Measurements from ENCODE around the gene SRCAP.

The SRCAP gene

DNA sequence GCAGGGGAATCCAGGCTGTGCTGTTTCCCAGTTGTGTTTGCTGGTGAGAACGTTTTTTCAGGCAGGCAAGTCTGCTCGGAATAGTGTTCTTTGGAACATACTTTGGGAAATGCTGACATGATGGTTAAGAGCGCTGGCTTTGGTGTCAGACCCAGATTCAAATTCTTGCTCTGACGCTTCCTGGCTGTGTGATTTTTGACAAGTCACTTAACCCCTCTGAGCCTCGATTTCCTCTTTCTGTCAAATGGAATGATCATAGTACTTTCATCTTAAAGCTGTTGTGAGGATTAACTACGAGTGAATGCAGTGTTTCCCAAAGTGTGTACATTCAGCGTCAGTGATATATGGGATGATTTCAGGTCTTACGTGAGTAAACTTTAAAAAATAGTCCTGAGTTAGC is 35.9 kb upstream of the SRCAP start:
- H3K79me1 ChIP-seq (ENCODE audit: low read length) = peaks cover 7% of the 10 kb centered on the region
- H2BK120ac ChIP-seq (ENCODE audit: low read depth, low read length) = no peak overlapping the region
- no peak overlapping the region for H3K4me2 ChIP-seq (ENCODE audit: low read length)
- peaks cover 3% of the 10 kb centered on the region for H3K4me1 ChIP-seq (ENCODE audit: control insufficient read depth, low read depth, low read length)
- no peak overlapping the region for H3K23ac ChIP-seq (ENCODE audit: low read length)
- H3K36me3 ChIP-seq (ENCODE audit: control insufficient read depth, insufficient read depth, low read length) = peaks cover 13% of the 10 kb centered on the region
- WGBS (ENCODE audit: extremely low coverage, insufficient coverage, low lambda C conversion rate) = no CpG with 5 or more reads among the region's 8 CpGs
- H3K27me3 ChIP-seq (ENCODE audit: insufficient read depth, low read length, poor library complexity) = no peaks in the 10 kb centered on the region
- no peak overlapping the region for H3K56ac ChIP-seq (ENCODE audit: low read length)
- H2AK5ac ChIP-seq (ENCODE audit: low read length) = no peak overlapping the region
- no peak overlapping the region for H3K27ac ChIP-seq (ENCODE audit: low read depth, low read length)
- H3K9ac ChIP-seq (ENCODE audit: low read length) = no peak overlapping the region
- H4K8ac ChIP-seq (ENCODE audit: low read depth, low read length) = no peak overlapping the region
- no peak overlapping the region for H2BK15ac ChIP-seq (replicated peaks; ENCODE audit: low read depth)
- DNase-seq = no peak
- no peak overlapping the region for H3K4me3 ChIP-seq (ENCODE audit: low read length)
- no peaks in the 10 kb centered on the region for H3K79me2 ChIP-seq (ENCODE audit: control insufficient read depth, insufficient read depth, low read length)
- no peak overlapping the region for H2BK5ac ChIP-seq (ENCODE audit: low read length)
- H4K5ac ChIP-seq (ENCODE audit: low read length) = no peak overlapping the region
- no peak overlapping the region for H3K18ac ChIP-seq (ENCODE audit: low read length)
- H3K4ac ChIP-seq (ENCODE audit: low read depth, low read length) = no peak overlapping the region

DNA sequence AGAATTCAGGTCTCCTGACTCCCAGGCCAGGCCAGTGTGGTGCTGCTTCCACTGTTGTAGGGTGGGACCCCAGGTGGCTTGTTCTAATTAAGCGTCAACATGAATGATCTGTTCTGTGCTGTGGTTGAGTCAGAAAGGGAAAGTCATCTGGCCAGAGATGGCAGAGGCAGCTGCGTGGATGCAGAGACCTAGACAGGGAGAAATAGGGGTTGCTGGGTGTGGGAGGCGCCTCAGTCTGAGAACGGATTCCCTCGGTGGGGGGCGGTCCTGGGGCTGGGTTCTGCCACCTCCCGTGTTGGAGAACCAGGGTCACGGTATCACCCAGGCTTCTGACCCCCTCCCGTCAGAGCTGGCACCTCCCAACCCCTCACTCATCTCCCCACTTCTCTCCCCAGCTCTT is 35.2 kb upstream of the SRCAP start:
- no peak overlapping the region for H3K27ac ChIP-seq (ENCODE audit: low read depth, low read length)

DNA sequence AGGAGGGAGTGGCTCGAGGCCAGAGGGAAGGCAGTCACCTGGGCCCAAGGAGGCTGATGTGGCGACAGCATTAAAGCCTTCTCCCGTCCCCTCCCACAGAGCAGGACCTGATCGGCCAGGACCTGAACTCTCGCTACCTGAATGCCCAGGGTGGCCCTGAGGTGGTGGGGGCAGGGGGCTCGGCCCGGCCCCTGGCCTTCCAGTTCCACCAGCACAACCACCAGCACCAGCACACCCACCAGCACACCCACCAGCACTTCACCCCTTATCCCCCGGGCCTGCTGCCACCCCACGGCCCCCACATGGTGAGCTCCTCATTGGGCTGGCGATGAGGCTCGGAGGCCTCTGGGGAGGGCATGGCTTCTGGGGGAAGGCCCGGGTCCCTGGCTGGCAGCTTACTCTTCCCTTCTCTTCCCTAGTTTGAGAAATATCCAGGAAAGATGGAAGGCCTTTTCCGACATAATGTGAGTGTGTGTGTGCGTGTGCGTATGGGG is 34.3 kb upstream of the SRCAP start:
- Histone ChIP-seq H2AK5ac (ENCODE audit: low read length) (no peak overlapping the region), H3K4me1 (ENCODE audit: control insufficient read depth, low read depth, low read length) (peaks cover 3% of the 10 kb centered on the region), H3K27ac (ENCODE audit: low read depth, low read length) (no peak overlapping the region), H3K9ac (ENCODE audit: low read length) (no peak overlapping the region), H3K23ac (ENCODE audit: low read length) (no peak overlapping the region), H3K56ac (ENCODE audit: low read length) (no peak overlapping the region), H3K4me2 (ENCODE audit: low read length) (no peak overlapping the region), H3K4me3 (ENCODE audit: low read length) (no peak overlapping the region), H3K79me2 (ENCODE audit: control insufficient read depth, insufficient read depth, low read length) (no peaks in the 10 kb centered on the region), H2BK5ac (ENCODE audit: low read length) (no peak overlapping the region), H2BK15ac (replicated peaks; ENCODE audit: low read depth) (no peak overlapping the region), H3K79me1 (ENCODE audit: low read length) (peaks cover 7% of the 10 kb centered on the region), H3K18ac (ENCODE audit: low read length) (no peak overlapping the region), H4K5ac (ENCODE audit: low read length) (no peak overlapping the region), H3K4ac (ENCODE audit: low read depth, low read length) (no peak overlapping the region), H4K8ac (ENCODE audit: low read depth, low read length) (no peak overlapping the region), H3K27me3 (ENCODE audit: insufficient read depth, low read length, poor library complexity) (no peaks in the 10 kb centered on the region), H3K36me3 (ENCODE audit: control insufficient read depth, insufficient read depth, low read length) (peaks cover 13% of the 10 kb centered on the region), H2BK120ac (ENCODE audit: low read depth, low read length) (no peak overlapping the region)
- no CpG with 5 or more reads among the region's 15 CpGs for WGBS (ENCODE audit: extremely low coverage, insufficient coverage, low lambda C conversion rate)
- no peak for DNase-seq

More for the DNA sequence above, 35.2 kb upstream of the SRCAP start:
- Histone ChIP-seq H3K4me1 (ENCODE audit: control insufficient read depth, low read depth, low read length) (peaks cover 3% of the 10 kb centered on the region), H3K36me3 (ENCODE audit: control insufficient read depth, insufficient read depth, low read length) (peaks cover 13% of the 10 kb centered on the region), H3K79me1 (ENCODE audit: low read length) (peaks cover 7% of the 10 kb centered on the region), H2AK5ac (ENCODE audit: low read length) (no peak overlapping the region), H4K8ac (ENCODE audit: low read depth, low read length) (no peak overlapping the region), H3K79me2 (ENCODE audit: control insufficient read depth, insufficient read depth, low read length) (no peaks in the 10 kb centered on the region), H3K27me3 (ENCODE audit: insufficient read depth, low read length, poor library complexity) (no peaks in the 10 kb centered on the region), H4K5ac (ENCODE audit: low read length) (no peak overlapping the region), H3K56ac (ENCODE audit: low read length) (no peak overlapping the region), H3K9ac (ENCODE audit: low read length) (no peak overlapping the region), H3K4me2 (ENCODE audit: low read length) (no peak overlapping the region), H3K4me3 (ENCODE audit: low read length) (no peak overlapping the region), H3K18ac (ENCODE audit: low read length) (no peak overlapping the region), H3K4ac (ENCODE audit: low read depth, low read length) (no peak overlapping the region), H3K23ac (ENCODE audit: low read length) (no peak overlapping the region), H2BK15ac (replicated peaks; ENCODE audit: low read depth) (no peak overlapping the region), H2BK5ac (ENCODE audit: low read length) (no peak overlapping the region), H2BK120ac (ENCODE audit: low read depth, low read length) (no peak overlapping the region)
- WGBS (ENCODE audit: extremely low coverage, insufficient coverage, low lambda C conversion rate) = no CpG with 5 or more reads among the region's 9 CpGs
- no peak for DNase-seq

DNA sequence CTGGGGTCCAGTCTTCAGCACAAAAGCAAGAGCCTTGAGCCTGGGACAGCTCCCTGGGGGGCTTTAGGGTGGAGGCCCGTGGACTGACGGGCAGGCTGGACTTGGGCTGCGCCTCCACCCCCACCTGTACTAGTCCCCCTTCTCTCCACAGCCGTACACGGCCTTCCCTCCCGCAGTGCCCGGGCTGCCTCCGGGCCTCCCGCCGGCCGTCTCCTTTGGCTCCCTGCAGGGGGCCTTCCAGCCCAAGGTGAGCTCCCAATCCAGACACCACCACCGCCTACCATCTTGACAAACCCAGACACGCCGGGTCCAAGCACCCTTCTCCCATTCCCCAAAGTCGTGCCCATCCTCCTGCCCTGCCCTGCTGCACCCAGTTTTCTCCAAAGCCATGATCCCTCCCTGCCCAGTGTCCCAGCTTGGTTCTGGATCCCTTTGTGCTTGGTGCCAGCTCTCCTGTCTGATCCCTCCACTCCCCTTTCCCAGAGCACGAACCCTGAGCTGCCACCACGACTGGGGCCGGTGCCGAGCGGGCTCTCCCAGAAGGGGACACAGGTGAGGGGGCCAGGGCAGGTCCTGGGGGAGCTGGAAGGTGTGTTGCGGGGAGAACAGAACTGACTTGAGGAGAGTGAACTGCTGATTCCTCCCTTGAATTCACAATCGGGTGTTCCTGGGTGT is 33.7 kb upstream of the SRCAP start:
- Histone ChIP-seq H3K27me3 (ENCODE audit: insufficient read depth, low read length, poor library complexity) (no peaks in the 10 kb centered on the region), H3K79me1 (ENCODE audit: low read length) (peaks cover 7% of the 10 kb centered on the region), H3K4me2 (ENCODE audit: low read length) (no peak overlapping the region), H2BK15ac (replicated peaks; ENCODE audit: low read depth) (no peak overlapping the region), H4K8ac (ENCODE audit: low read depth, low read length) (no peak overlapping the region), H2BK5ac (ENCODE audit: low read length) (no peak overlapping the region), H3K27ac (ENCODE audit: low read depth, low read length) (no peak overlapping the region), H3K4me1 (ENCODE audit: control insufficient read depth, low read depth, low read length) (peaks cover 3% of the 10 kb centered on the region), H3K56ac (ENCODE audit: low read length) (no peak overlapping the region), H3K23ac (ENCODE audit: low read length) (no peak overlapping the region), H2AK5ac (ENCODE audit: low read length) (no peak overlapping the region), H3K36me3 (ENCODE audit: control insufficient read depth, insufficient read depth, low read length) (peaks cover 13% of the 10 kb centered on the region), H3K4ac (ENCODE audit: low read depth, low read length) (no peak overlapping the region), H3K9ac (ENCODE audit: low read length) (no peak overlapping the region), H4K5ac (ENCODE audit: low read length) (no peak overlapping the region), H3K79me2 (ENCODE audit: control insufficient read depth, insufficient read depth, low read length) (no peaks in the 10 kb centered on the region), H2BK120ac (ENCODE audit: low read depth, low read length) (no peak overlapping the region), H3K4me3 (ENCODE audit: low read length) (no peak overlapping the region), H3K18ac (ENCODE audit: low read length) (no peak overlapping the region)
- DNase-seq = no peak
- no CpG with 5 or more reads among the region's 22 CpGs for WGBS (ENCODE audit: extremely low coverage, insufficient coverage, low lambda C conversion rate)

DNA sequence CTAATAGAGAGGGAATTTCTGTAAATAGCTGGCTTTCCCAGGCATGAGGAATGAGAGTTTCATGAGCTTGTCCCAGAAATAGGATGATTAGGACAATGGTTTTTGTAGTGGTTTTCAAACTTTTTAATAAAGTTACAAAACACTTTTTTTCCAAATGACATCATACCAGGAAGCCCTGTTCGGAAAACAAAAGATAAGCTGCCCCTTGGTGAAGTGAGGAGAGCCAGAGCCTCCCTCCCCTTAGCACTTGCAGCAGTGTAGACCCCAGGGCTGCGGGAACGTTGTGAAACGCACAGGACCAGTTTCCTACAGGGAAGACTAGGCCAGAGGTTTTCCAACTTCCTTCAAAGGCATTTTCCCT is 33.2 kb upstream of the SRCAP start:
- Histone ChIP-seq H3K18ac (ENCODE audit: low read length) (no peak overlapping the region), H4K8ac (ENCODE audit: low read depth, low read length) (no peak overlapping the region), H3K79me2 (ENCODE audit: control insufficient read depth, insufficient read depth, low read length) (no peaks in the 10 kb centered on the region), H3K9ac (ENCODE audit: low read length) (no peak overlapping the region), H3K56ac (ENCODE audit: low read length) (no peak overlapping the region), H2BK120ac (ENCODE audit: low read depth, low read length) (no peak overlapping the region), H3K27ac (ENCODE audit: low read depth, low read length) (no peak overlapping the region), H2BK5ac (ENCODE audit: low read length) (no peak overlapping the region), H3K36me3 (ENCODE audit: control insufficient read depth, insufficient read depth, low read length) (peaks cover 13% of the 10 kb centered on the region), H2BK15ac (replicated peaks; ENCODE audit: low read depth) (no peak overlapping the region), H3K4me2 (ENCODE audit: low read length) (no peak overlapping the region), H3K23ac (ENCODE audit: low read length) (no peak overlapping the region), H2AK5ac (ENCODE audit: low read length) (no peak overlapping the region), H3K4me3 (ENCODE audit: low read length) (no peak overlapping the region), H3K4me1 (ENCODE audit: control insufficient read depth, low read depth, low read length) (no peaks in the 10 kb centered on the region), H4K5ac (ENCODE audit: low read length) (no peak overlapping the region), H3K4ac (ENCODE audit: low read depth, low read length) (no peak overlapping the region), H3K27me3 (ENCODE audit: insufficient read depth, low read length, poor library complexity) (no peaks in the 10 kb centered on the region), H3K79me1 (ENCODE audit: low read length) (peaks cover 3% of the 10 kb centered on the region)
- no CpG with 5 or more reads among the region's 4 CpGs for WGBS (ENCODE audit: extremely low coverage, insufficient coverage, low lambda C conversion rate)
- DNase-seq = no peak

DNA sequence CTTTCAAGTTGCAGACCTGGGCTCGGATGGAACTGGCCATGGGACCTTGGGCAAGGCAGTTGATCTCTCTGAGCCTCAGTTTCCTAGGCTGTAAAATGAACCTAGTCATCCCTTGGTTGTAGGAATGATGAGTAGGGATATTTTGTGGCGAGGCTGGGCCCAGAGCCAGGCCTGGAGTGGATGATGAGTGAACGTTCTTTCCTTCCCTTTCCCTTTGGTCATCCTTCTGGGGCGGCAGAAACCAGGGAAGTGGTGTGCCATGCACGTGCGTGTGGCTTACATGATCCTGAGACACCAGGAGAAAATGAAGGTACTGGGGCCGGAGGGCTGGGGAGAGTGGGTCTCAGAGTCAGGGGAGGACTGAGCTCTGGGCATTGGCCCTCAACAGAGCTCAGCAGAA is 32.3 kb upstream of the SRCAP start:
- H3K4ac ChIP-seq (ENCODE audit: low read depth, low read length) = no peak overlapping the region
- no peak overlapping the region for H3K4me3 ChIP-seq (ENCODE audit: low read length)
- no peak overlapping the region for H3K56ac ChIP-seq (ENCODE audit: low read length)
- no peak for DNase-seq
- WGBS (ENCODE audit: extremely low coverage, insufficient coverage, low lambda C conversion rate) = no CpG with 5 or more reads among the region's 7 CpGs
- H2BK5ac ChIP-seq (ENCODE audit: low read length) = no peak overlapping the region
- H3K79me2 ChIP-seq (ENCODE audit: control insufficient read depth, insufficient read depth, low read length) = no peaks in the 10 kb centered on the region
- no peak overlapping the region for H2AK5ac ChIP-seq (ENCODE audit: low read length)
- H3K27me3 ChIP-seq (ENCODE audit: insufficient read depth, low read length, poor library complexity) = no peaks in the 10 kb centered on the region
- no peak overlapping the region for H2BK15ac ChIP-seq (replicated peaks; ENCODE audit: low read depth)
- H4K8ac ChIP-seq (ENCODE audit: low read depth, low read length) = no peak overlapping the region
- H3K27ac ChIP-seq (ENCODE audit: low read depth, low read length) = no peak overlapping the region
- H3K9ac ChIP-seq (ENCODE audit: low read length) = no peak overlapping the region
- no peak overlapping the region for H3K18ac ChIP-seq (ENCODE audit: low read length)
- no peak overlapping the region for H3K4me2 ChIP-seq (ENCODE audit: low read length)
- no peaks in the 10 kb centered on the region for H3K79me1 ChIP-seq (ENCODE audit: low read length)
- no peak overlapping the region for H4K5ac ChIP-seq (ENCODE audit: low read length)
- peaks cover 11% of the 10 kb centered on the region for H3K36me3 ChIP-seq (ENCODE audit: control insufficient read depth, insufficient read depth, low read length)
- no peak overlapping the region for H2BK120ac ChIP-seq (ENCODE audit: low read depth, low read length)
- H3K4me1 ChIP-seq (ENCODE audit: control insufficient read depth, low read depth, low read length) = no peaks in the 10 kb centered on the region
- H3K23ac ChIP-seq (ENCODE audit: low read length) = no peak overlapping the region

Measured in mesendoderm (in vitro differentiated cells).